ENCODE measurements around the gene OR12D1.
A peak's percentile ranks its signal among the peaks of the same experiment; 100 is the strongest.
"Not testable (repeated sequence)": the region's sequence is repeated elsewhere in the genome, so short reads cannot be mapped to it uniquely, and the experiment has no call there.

The OR12D1 gene
- total RNA-seq = 0 to 0.66 (median 0) reads per million in 17 experiments

GRCh38 chr6:29414588-29414987 lies at the start of gene OR12D1:
Gene OR12D1 (plus strand): TSS chr6:29414928.
- DNase-seq = no peak

GRCh38 chr6:29368765-29369164 lies 46.0 kb upstream of the OR12D1 start, which contains the start of gene OR5V1:
Gene OR5V1 (minus strand): TSS chr6:29368865. CDS start chr6:29356195, 12,670 bp downstream.
- no peak for DNase-seq

- DNase-seq = no peak
Measured at GRCh38 chr6:29375191-29375590, 39.5 kb upstream of the OR12D1 start, which contains the start of gene OR12D3. Gene OR12D3 (minus strand): TSS chr6:29375291. CDS start chr6:29375287, 4 bp downstream.

- peak in 3 of 4 experiments; percentile 5 to 11 (median 9) for DNase-seq
Measured at GRCh38 chr6:29376003-29376402, 38.7 kb upstream of the OR12D1 start.

GRCh38 chr6:29388533-29388932 lies 26.2 kb upstream of the OR12D1 start:
- no peak for DNase-seq

GRCh38 chr6:29395331-29395730 lies 19.4 kb upstream of the OR12D1 start, which contains the start of gene OR12D2:
Gene OR12D2 (plus strand): TSS chr6:29395631. CDS start chr6:29396700, 1,069 bp downstream.
- DNase-seq = no peak

GRCh38 chr6:29399525-29399924 lies 15.2 kb upstream of the OR12D1 start:
- no peak for DNase-seq

GRCh38 chr6:29403801-29404200 lies 10.9 kb upstream of the OR12D1 start:
- DNase-seq = no peak

GRCh38 chr6:29419516-29419915 lies 4.8 kb downstream of the OR12D1 start:
- DNase-seq = no peak

- no peak for DNase-seq
Measured at GRCh38 chr6:29424168-29424567, 9.4 kb downstream of the OR12D1 start.

- no peak for DNase-seq
Measured at GRCh38 chr6:29424575-29424974, 9.8 kb downstream of the OR12D1 start.

GRCh38 chr6:29425075-29425474 lies 10.3 kb downstream of the OR12D1 start:
- no peak for DNase-seq

- DNase-seq = no peak
Measured at GRCh38 chr6:29426654-29427053, 11.9 kb downstream of the OR12D1 start.

- DNase-seq = not testable (repeated sequence)
Measured at GRCh38 chr6:29436730-29437129, 22.0 kb downstream of the OR12D1 start.

GRCh38 chr6:29439006-29439405 lies 24.3 kb downstream of the OR12D1 start, which contains the start of gene OR10C1:
Gene OR10C1 (plus strand): TSS chr6:29439306. CDS start chr6:29440016, 710 bp downstream.
- no peak for DNase-seq

GRCh38 chr6:29442719-29443118 lies 28.0 kb downstream of the OR12D1 start:
- DNase-seq = no peak

- not testable (repeated sequence) for DNase-seq
Measured at GRCh38 chr6:29444031-29444430, 29.3 kb downstream of the OR12D1 start.

GRCh38 chr6:29447670-29448069 lies 32.9 kb downstream of the OR12D1 start:
- DNase-seq = no peak

- DNase-seq = no peak
Measured at GRCh38 chr6:29451471-29452193, 36.9 kb downstream of the OR12D1 start.

GRCh38 chr6:29456971-29457370 lies 42.2 kb downstream of the OR12D1 start, which contains the start of the genes OR11A1 and OR2H1:
Gene OR11A1 (minus strand): TSS chr6:29457071. CDS start chr6:29427641, 29,430 bp downstream.
Gene OR2H1 (plus strand): TSS chr6:29457155. CDS start chr6:29461770, 4,615 bp downstream.
- DNase-seq = no peak

GRCh38 chr6:29461021-29461814 lies 46.5 kb downstream of the OR12D1 start:
- DNase-seq = no peak

GRCh38 chr6:29462022-29462421 lies 47.3 kb downstream of the OR12D1 start:
- DNase-seq = no peak

- DNase-seq = no peak
Measured at GRCh38 chr6:29465279-29465678, 50.6 kb downstream of the OR12D1 start.
